ENCODE results near the gene HRK. TPM values are rescaled to one million over a fixed set of nuclear protein-coding genes. Genes with fewer than 3 reads are reported as not detected.

The HRK gene
- total and polyA plus RNA-seq, 9 of the 15 experiments (the other 6 are each of a cell fraction or from before 2014, with no cell fraction given): 0.01 to 0.05 (median 0.04) TPM; not detected in 6

DNA sequence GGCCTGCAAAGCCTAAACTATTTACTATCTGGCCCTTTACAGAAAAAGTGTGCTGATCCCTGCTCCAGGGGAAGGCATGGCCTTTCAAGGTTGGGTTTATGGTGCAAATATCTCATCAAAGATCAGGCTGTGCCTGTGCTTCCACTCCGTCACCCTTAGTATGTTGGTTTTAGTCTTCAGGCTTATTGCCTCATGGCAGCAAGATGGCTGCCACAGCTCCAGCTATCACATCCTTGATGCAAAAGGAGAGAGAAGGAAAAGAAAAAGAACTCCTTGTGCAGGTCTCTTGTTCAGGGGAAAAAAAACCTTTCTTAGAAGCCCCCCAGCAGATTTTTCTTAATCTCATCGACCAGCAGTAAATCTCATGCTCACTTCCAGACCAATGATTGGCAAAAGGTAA is 9.1 kb upstream of the HRK start (continued):
- TF ChIP-seq, protein P1, sequence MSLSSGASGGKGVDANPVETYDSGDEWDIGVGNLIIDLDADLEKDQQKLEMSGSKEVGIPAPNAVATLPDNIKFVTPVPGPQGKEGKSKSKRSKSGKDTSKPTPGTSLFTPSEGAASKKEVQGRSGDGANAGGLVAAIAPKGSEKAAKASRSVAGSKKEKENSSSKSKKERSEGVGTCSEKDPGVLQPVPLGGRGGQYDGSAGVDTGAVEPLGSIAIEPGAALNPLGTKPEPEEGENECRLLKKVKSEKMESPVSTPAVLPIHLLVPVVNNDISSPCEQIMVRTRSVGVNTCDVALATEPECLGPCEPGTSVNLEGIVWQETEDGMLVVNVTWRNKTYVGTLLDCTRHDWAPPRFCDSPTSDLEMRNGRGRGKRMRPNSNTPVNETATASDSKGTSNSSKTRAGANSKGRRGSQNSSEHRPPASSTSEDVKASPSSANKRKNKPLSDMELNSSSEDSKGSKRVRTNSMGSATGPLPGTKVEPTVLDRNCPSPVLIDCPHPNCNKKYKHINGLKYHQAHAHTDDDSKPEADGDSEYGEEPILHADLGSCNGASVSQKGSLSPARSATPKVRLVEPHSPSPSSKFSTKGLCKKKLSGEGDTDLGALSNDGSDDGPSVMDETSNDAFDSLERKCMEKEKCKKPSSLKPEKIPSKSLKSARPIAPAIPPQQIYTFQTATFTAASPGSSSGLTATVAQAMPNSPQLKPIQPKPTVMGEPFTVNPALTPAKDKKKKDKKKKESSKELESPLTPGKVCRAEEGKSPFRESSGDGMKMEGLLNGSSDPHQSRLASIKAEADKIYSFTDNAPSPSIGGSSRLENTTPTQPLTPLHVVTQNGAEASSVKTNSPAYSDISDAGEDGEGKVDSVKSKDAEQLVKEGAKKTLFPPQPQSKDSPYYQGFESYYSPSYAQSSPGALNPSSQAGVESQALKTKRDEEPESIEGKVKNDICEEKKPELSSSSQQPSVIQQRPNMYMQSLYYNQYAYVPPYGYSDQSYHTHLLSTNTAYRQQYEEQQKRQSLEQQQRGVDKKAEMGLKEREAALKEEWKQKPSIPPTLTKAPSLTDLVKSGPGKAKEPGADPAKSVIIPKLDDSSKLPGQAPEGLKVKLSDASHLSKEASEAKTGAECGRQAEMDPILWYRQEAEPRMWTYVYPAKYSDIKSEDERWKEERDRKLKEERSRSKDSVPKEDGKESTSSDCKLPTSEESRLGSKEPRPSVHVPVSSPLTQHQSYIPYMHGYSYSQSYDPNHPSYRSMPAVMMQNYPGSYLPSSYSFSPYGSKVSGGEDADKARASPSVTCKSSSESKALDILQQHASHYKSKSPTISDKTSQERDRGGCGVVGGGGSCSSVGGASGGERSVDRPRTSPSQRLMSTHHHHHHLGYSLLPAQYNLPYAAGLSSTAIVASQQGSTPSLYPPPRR (CRISPR knock-in tag; IDR thresholded peaks at IDR 0.05; ENCODE audit: borderline replicate concordance): no peak
- no peak for TF ChIP-seq PRPF4 (IDR thresholded peaks at IDR 0.05; ENCODE audit: insufficient read depth, low read depth, low read length, poor library complexity, severe bottlenecking)
- TF ChIP-seq PTBP1 (IDR thresholded peaks at IDR 0.05; ENCODE audit: low read depth, low read length): 0 out of 2 replicates have a peak, but pooled peaks have one; percentile 34
- no peak for TF ChIP-seq SREBF1 (IDR thresholded peaks at IDR 0.05; ENCODE audit: borderline replicate concordance, low read depth, low read length)
- TF ChIP-seq, protein P2, sequence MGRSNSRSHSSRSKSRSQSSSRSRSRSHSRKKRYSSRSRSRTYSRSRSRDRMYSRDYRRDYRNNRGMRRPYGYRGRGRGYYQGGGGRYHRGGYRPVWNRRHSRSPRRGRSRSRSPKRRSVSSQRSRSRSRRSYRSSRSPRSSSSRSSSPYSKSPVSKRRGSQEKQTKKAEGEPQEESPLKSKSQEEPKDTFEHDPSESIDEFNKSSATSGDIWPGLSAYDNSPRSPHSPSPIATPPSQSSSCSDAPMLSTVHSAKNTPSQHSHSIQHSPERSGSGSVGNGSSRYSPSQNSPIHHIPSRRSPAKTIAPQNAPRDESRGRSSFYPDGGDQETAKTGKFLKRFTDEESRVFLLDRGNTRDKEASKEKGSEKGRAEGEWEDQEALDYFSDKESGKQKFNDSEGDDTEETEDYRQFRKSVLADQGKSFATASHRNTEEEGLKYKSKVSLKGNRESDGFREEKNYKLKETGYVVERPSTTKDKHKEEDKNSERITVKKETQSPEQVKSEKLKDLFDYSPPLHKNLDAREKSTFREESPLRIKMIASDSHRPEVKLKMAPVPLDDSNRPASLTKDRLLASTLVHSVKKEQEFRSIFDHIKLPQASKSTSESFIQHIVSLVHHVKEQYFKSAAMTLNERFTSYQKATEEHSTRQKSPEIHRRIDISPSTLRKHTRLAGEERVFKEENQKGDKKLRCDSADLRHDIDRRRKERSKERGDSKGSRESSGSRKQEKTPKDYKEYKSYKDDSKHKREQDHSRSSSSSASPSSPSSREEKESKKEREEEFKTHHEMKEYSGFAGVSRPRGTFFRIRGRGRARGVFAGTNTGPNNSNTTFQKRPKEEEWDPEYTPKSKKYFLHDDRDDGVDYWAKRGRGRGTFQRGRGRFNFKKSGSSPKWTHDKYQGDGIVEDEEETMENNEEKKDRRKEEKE (IDR thresholded peaks at IDR 0.05; ENCODE audit: borderline replicate concordance in 1 of 2, control insufficient read depth in 1 of 2, low read depth in 2 of 2, low read length in 1 of 2): no peak
- TF ChIP-seq RBM25 (IDR thresholded peaks at IDR 0.05; ENCODE audit: low read depth, low read length, severe bottlenecking): peak; percentile 87
- TF ChIP-seq ADNP (tag; IDR thresholded peaks at IDR 0.05): peak; percentile 43; the same call in 1 of the 2 replicates
